ENCODE data around the gene ELAVL4.

GRCh38 chr1:50231209-50231608, 122.5 kb downstream of the ELAVL4 start:
- no peak for TF ChIP-seq CREB5 (CRISPR knock-in tag; IDR thresholded peaks at IDR 0.05)
- TF ChIP-seq, protein P1, sequence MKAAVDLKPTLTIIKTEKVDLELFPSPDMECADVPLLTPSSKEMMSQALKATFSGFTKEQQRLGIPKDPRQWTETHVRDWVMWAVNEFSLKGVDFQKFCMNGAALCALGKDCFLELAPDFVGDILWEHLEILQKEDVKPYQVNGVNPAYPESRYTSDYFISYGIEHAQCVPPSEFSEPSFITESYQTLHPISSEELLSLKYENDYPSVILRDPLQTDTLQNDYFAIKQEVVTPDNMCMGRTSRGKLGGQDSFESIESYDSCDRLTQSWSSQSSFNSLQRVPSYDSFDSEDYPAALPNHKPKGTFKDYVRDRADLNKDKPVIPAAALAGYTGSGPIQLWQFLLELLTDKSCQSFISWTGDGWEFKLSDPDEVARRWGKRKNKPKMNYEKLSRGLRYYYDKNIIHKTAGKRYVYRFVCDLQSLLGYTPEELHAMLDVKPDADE (conservative IDR thresholded peaks at IDR 0.05; ENCODE audit: control insufficient read depth, low read depth, low read length): no peak
- TF ChIP-seq PREB (CRISPR knock-in tag; IDR thresholded peaks at IDR 0.05): no peak
- TF ChIP-seq MYC (IDR thresholded peaks at IDR 0.05; ENCODE audit: low read depth, low read length): no peak
- no peak for TF ChIP-seq MYC (CRISPR knock-in tag; IDR thresholded peaks at IDR 0.05; ENCODE audit: borderline replicate concordance, low read depth)
- no peak for TF ChIP-seq POLR2A (conservative IDR thresholded peaks at IDR 0.05)
- TF ChIP-seq SIN3B (IDR thresholded peaks at IDR 0.05; ENCODE audit: low read depth): no peak
- no peak for TF ChIP-seq ZNF274 (IDR thresholded peaks at IDR 0.05; ENCODE audit: borderline replicate concordance, low read depth, low read length)
- no peak for TF ChIP-seq CTCF (IDR thresholded peaks at IDR 0.05 in 2 of 3, conservative IDR thresholded peaks at IDR 0.05 in 1 of 3; ENCODE audit: insufficient read depth in 2 of 3, low read depth in 1 of 3, low read length in 3 of 3)
- TF ChIP-seq, protein P2, sequence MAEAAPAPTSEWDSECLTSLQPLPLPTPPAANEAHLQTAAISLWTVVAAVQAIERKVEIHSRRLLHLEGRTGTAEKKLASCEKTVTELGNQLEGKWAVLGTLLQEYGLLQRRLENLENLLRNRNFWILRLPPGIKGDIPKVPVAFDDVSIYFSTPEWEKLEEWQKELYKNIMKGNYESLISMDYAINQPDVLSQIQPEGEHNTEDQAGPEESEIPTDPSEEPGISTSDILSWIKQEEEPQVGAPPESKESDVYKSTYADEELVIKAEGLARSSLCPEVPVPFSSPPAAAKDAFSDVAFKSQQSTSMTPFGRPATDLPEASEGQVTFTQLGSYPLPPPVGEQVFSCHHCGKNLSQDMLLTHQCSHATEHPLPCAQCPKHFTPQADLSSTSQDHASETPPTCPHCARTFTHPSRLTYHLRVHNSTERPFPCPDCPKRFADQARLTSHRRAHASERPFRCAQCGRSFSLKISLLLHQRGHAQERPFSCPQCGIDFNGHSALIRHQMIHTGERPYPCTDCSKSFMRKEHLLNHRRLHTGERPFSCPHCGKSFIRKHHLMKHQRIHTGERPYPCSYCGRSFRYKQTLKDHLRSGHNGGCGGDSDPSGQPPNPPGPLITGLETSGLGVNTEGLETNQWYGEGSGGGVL (CRISPR knock-in tag; IDR thresholded peaks at IDR 0.05): no peak
- no peak for TF ChIP-seq SMC3 (conservative IDR thresholded peaks at IDR 0.05; ENCODE audit: insufficient read depth, low read depth, low read length)
- no peak for TF ChIP-seq RCOR1 (IDR thresholded peaks at IDR 0.05; ENCODE audit: borderline replicate concordance in 1 of 2, low read depth in 2 of 2, low read length in 2 of 2)
